DOHH2 (cell line): ENCODE measurements around the gene CORO6.

ENCODE experiments used
- H3F3A ChIP-seq: fragments of 200-600 bp; sonication (generic), shearing (Covaris generic); 2 replicates; pipeline ENCODE4 v1.6.0; 2016; ENCODE audit warnings: antibody characterized with exemption, mild to moderate bottlenecking; ENCODE audit not compliant: control insufficient read depth, insufficient read depth
- H3K27ac ChIP-seq: fragments of 200-600 bp; sonication (generic); 2 replicates; pipeline ENCODE4 v1.5.1; 2014; ENCODE audit warnings: low read depth, mild to moderate bottlenecking, low read length, moderate library complexity
- H3K27me3 ChIP-seq: fragments of 200-600 bp; sonication (generic); 2 replicates; pipeline ENCODE4 v1.6.1; 2014; ENCODE audit warnings: mild to moderate bottlenecking, low read length, mixed read lengths; ENCODE audit not compliant: control insufficient read depth
- H3K36me3 ChIP-seq: fragments of 200-600 bp; sonication (generic); 2 replicates; pipeline ENCODE4 v1.6.1; 2014; ENCODE audit warnings: mild to moderate bottlenecking, low read length, moderate library complexity, mixed read lengths; ENCODE audit not compliant: control insufficient read depth
- H3K4me1 ChIP-seq: fragments of 200-600 bp; sonication (generic); 2 replicates; pipeline ENCODE4 v1.6.1; 2014; ENCODE audit warnings: mild to moderate bottlenecking, low read length, mixed read lengths; ENCODE audit not compliant: control insufficient read depth
- H3K4me2 ChIP-seq: fragments of 200-600 bp; sonication (generic); 2 replicates; pipeline ENCODE4 v1.6.0; 2014; ENCODE audit warnings: mild to moderate bottlenecking, low read length, moderate library complexity
- H3K4me3 ChIP-seq: fragments of 200-600 bp; sonication (generic); 2 replicates; pipeline ENCODE4 v1.5.1; 2014; ENCODE audit warnings: mild to moderate bottlenecking, low read length, mixed read lengths
- H3K79me2 ChIP-seq: fragments of 200-600 bp; sonication (generic); 2 replicates; pipeline ENCODE4 v1.6.1; 2014; ENCODE audit warnings: mild to moderate bottlenecking, low read length, mixed read lengths; ENCODE audit not compliant: control insufficient read depth
- H3K9me2 ChIP-seq: fragments of 200-600 bp; sonication (generic); replicated peaks from 2 replicates; pipeline ENCODE4 v1.6.1; 2014; ENCODE audit warnings: mild to moderate bottlenecking, low read length, mixed read lengths; ENCODE audit not compliant: control insufficient read depth
- H3K9me3 ChIP-seq: fragments of 200-600 bp; sonication (generic); 2 replicates; pipeline ENCODE4 v1.6.1; 2014; ENCODE audit warnings: antibody characterized with exemption, low read length, mixed read lengths; ENCODE audit not compliant: control insufficient read depth, insufficient read depth
- H4K20me1 ChIP-seq: fragments of 200-600 bp; sonication (generic); 2 replicates; pipeline ENCODE4 v1.6.0; 2014; ENCODE audit warnings: low read depth, mild to moderate bottlenecking, antibody characterized with exemption, low read length, moderate library complexity; ENCODE audit not compliant: control insufficient read depth, insufficient read depth
- CTCF ChIP-seq: fragments of 200-600 bp; sonication (generic); IDR thresholded peaks from one replicate; pipeline ENCODE4 v1.5.1; 2014; ENCODE audit warnings: antibody characterized with exemption, mild to moderate bottlenecking, low read depth, low read length; ENCODE audit not compliant: poor library complexity, severe bottlenecking
- EZH2phosphoT487 ChIP-seq: fragments of 200-600 bp; sonication (generic); IDR thresholded peaks from 2 replicates; pipeline ENCODE4 v1.6.1; 2017; ENCODE audit warnings: borderline replicate concordance, mild to moderate bottlenecking, antibody characterized with exemption, low read length, moderate library complexity, mixed read lengths

Gene CORO6

GRCh38 chr17:29575511-29576213 is 47.0 kb downstream of the CORO6 start:
- no peak overlapping the region for H3K4me3 ChIP-seq
- H3K4me2 ChIP-seq = no peak overlapping the region
- H3K27ac ChIP-seq = no peak overlapping the region
- peaks cover 17% of the 10 kb centered on the region for H3K4me1 ChIP-seq
- H3K9me3 ChIP-seq = no peaks in the 10 kb centered on the region
- no peaks in the 10 kb centered on the region for H3K9me2 ChIP-seq
- H4K20me1 ChIP-seq = no peaks in the 10 kb centered on the region
- no peaks in the 10 kb centered on the region for H3K27me3 ChIP-seq
- H3K79me2 ChIP-seq = no peaks in the 10 kb centered on the region
- peaks cover 3% of the 10 kb centered on the region for H3F3A ChIP-seq
- peaks cover 86% of the 10 kb centered on the region for H3K36me3 ChIP-seq
- TF ChIP-seq EZH2phosphoT487 = no peak
- no peak for TF ChIP-seq CTCF

GRCh38 chr17:29574732-29575510 is 47.8 kb downstream of the CORO6 start:
- H3F3A ChIP-seq = peaks cover 3% of the 10 kb centered on the region
- no peaks in the 10 kb centered on the region for H3K9me2 ChIP-seq
- H3K4me1 ChIP-seq = peaks cover 14% of the 10 kb centered on the region
- H3K79me2 ChIP-seq = no peaks in the 10 kb centered on the region
- H3K4me2 ChIP-seq = no peak overlapping the region
- no peak overlapping the region for H3K4me3 ChIP-seq
- H3K27me3 ChIP-seq = no peaks in the 10 kb centered on the region
- H3K36me3 ChIP-seq = peaks cover 80% of the 10 kb centered on the region
- H4K20me1 ChIP-seq = no peaks in the 10 kb centered on the region
- no peaks in the 10 kb centered on the region for H3K9me3 ChIP-seq
- no peak for TF ChIP-seq CTCF
- TF ChIP-seq EZH2phosphoT487 = no peak
- H3K27ac ChIP-seq = no peak overlapping the region

GRCh38 chr17:29573871-29574731 is 48.6 kb downstream of the CORO6 start:
- Histone ChIP-seq H3K36me3 (peaks cover 73% of the 10 kb centered on the region), H3K79me2 (peaks cover 3% of the 10 kb centered on the region; the same call in 1 of the 2 replicates), H3F3A (peaks cover 3% of the 10 kb centered on the region), H3K27ac (no peak overlapping the region), H3K9me3 (no peaks in the 10 kb centered on the region), H4K20me1 (no peaks in the 10 kb centered on the region), H3K4me1 (peaks cover 20% of the 10 kb centered on the region), H3K4me2 (no peak overlapping the region), H3K4me3 (no peak overlapping the region), H3K27me3 (no peaks in the 10 kb centered on the region), H3K9me2 (no peaks in the 10 kb centered on the region)
- TF ChIP-seq EZH2phosphoT487 (no peak), CTCF (no peak)
